ENCODE results near the gene ANKRD65.

ANKRD65 gene

GRCh38 chr1:1434131-1434823, 13.2 kb upstream of the ANKRD65 start:
- no peak for DNase-seq (ENCODE audit: extremely low read depth, low read depth)
- no peak for TF ChIP-seq CTCF (IDR thresholded peaks at IDR 0.05; ENCODE audit: low read depth, low read length, missing control alignments)
- H3K4me3 ChIP-seq (replicated peaks; ENCODE audit: low read depth, low read length): no peak overlapping the region

- H3K4me3 ChIP-seq (replicated peaks; ENCODE audit: low read depth, low read length): no peak overlapping the region
- no peak for DNase-seq (ENCODE audit: extremely low read depth, low read depth)
- no peak for TF ChIP-seq CTCF (IDR thresholded peaks at IDR 0.05; ENCODE audit: low read depth, low read length, missing control alignments)
These were observed 12.7 kb upstream of the ANKRD65 start for GRCh38 chr1:1433804-1434130.

GRCh38 chr1:1432951-1433803, 12.1 kb upstream of the ANKRD65 start:
- no peak for TF ChIP-seq CTCF (IDR thresholded peaks at IDR 0.05; ENCODE audit: low read depth, low read length, missing control alignments)
- no peak for DNase-seq (ENCODE audit: extremely low read depth, low read depth)
- no peak overlapping the region for H3K4me3 ChIP-seq (replicated peaks; ENCODE audit: low read depth, low read length)

- DNase-seq (ENCODE audit: extremely low read depth, low read depth): no peak
- H3K4me3 ChIP-seq (replicated peaks; ENCODE audit: low read depth, low read length): no peak overlapping the region
- TF ChIP-seq CTCF (IDR thresholded peaks at IDR 0.05; ENCODE audit: low read depth, low read length, missing control alignments): no peak
These were observed 11.3 kb upstream of the ANKRD65 start for GRCh38 chr1:1432274-1432950.

GRCh38 chr1:1431845-1432273, 10.8 kb upstream of the ANKRD65 start:
- no peak overlapping the region for H3K4me3 ChIP-seq (replicated peaks; ENCODE audit: low read depth, low read length)
- no peak for DNase-seq (ENCODE audit: extremely low read depth, low read depth)
- TF ChIP-seq CTCF (IDR thresholded peaks at IDR 0.05; ENCODE audit: low read depth, low read length, missing control alignments): no peak

GRCh38 chr1:1430992-1431844, 10.1 kb upstream of the ANKRD65 start:
- no peak for TF ChIP-seq CTCF (IDR thresholded peaks at IDR 0.05; ENCODE audit: low read depth, low read length, missing control alignments)
- no peak overlapping the region for H3K4me3 ChIP-seq (replicated peaks; ENCODE audit: low read depth, low read length)
- DNase-seq (ENCODE audit: extremely low read depth, low read depth): no peak

All from HFF-Myc (cell line).